NOMO-1 (cell line): Measurements from ENCODE around the gene SMYD4.

ENCODE experiments used
- DNase-seq, 2 experiments: peaks; one replicate each; lab custom pipeline; 2025; ENCODE audit not compliant: unreplicated experiment in 2 of 2; lab: John Stamatoyannopoulos, UW

SMYD4 gene

DNA sequence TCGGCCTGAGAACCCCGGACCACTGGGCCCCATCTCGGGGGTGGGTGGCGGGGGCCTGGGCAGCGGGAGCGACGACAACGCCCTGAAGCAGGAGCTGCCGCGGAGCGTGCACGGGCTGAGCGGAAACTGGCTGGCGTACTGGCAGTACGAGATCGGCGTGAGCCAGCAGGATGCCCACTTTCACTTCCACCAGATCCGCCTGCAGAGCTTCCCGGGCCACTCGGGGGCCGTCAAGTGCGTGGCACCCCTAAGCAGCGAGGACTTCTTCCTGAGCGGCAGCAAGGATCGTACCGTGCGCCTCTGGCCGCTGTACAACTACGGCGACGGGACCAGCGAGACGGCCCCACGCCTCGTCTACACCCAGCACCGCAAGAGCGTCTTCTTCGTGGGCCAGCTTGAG lies 95.9 kb downstream of the SMYD4 start:
- DNase-seq = no peak

DNA sequence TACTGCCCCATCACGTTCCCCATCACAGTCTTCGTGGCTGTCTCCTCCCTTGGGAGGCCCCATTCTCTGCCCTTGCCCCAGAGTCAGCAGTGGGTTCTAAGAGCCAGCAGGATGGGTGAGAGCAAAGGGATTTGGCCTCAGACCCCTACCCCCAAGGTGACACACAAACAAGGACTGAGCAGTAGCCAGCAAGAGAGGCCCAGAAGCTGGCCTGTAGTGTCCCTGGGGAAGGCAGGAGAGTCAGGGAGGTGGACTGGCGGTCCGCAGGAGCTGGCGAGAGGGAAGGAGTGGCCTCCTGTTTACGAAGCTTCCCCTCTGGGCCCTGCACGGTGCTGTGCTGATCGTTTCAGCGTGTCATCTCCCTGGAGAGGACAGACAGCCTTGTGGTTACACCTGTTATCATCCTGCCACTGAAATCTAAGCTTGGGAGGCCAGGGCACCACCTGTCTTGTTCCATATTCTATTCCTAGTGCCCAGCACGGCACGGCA lies 96.8 kb downstream of the SMYD4 start:
- no peak for DNase-seq

DNA sequence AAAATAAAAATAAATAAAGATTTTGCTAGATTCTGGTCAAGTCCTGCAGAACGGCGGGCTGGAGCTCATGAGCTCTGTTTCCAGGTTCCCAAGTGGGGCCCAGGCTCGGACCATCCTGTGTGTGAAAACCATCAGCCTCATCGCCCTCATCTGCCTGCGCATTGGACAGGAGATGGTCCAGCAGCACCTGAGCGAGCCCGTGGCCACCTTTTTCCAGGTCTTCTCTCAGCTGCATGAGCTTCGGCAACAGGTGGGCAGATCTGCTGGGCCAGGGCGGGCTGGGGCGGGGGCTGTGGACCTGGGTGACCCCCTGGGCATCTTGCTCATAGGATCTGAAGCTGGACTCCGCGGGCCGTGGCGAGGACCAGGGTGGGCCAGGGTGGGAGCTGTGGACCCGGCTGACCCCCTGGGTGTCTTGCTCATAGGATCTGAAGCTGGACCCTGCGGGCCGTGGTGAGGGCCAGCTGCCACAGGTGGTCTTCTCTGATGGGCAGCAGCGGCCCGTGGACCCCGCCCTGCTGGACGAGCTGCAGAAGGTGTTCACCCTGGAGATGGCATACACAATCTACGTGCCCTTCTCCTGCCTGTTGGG lies 97.4 kb downstream of the SMYD4 start:
- DNase-seq = no peak

DNA sequence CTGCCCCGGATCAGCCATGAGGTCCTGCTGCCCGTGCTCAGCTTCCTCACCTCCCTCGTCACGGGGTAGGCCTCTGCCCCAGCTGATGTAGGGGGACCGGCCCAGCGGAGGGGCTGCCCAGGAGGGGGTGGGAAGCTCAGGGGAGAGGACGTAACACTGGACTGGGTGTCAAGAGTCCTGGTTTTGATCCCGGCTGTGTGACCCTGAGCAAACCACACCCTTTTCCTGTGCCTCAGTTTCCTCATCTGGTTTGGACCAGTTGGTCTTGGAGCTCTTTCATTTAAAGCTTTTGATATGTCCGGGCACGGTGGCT lies 98.6 kb downstream of the SMYD4 start:
- no peak for DNase-seq

DNA sequence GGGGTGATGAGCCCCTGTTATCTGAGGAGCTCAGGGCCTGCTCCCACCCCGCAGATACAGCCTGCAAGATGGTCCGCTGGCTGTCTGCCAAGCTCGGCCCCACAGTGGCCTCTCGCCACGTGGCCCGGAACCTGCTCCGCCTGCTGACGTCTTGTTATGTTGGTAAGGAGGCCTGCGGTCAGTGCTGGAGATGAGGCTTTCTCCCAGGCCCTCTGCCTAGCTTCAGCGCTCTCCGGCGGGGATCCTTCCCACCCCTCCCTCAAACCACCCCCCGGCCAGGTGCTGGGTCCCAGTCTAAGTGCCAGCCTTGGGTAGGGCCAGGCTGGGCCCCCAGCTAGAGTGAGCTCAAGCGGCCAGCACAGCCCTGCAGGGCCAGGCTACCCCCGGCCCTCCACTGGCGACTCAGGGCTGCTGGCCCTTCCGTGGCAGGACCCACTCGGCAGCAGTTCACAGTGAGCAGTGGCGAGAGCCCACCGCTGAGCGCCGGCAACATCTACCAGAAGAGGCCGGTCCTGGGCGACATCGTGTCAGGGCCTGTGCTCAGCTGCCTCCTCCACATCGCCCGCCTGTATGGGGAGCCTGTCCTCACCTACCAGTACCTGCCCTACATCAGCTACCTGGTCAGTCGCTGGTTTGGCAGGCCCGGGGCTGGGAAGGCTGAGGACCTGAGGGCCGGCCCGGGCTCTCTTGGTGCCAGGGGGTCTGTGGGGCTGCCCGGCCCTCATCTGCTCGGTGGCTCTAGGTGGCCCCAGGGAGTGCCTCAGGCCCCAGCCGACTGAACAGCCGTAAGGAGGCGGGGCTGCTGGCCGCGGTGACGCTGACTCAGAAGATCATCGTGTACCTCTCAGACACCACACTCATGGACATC lies 99.1 kb downstream of the SMYD4 start:
- no peak for DNase-seq

DNA sequence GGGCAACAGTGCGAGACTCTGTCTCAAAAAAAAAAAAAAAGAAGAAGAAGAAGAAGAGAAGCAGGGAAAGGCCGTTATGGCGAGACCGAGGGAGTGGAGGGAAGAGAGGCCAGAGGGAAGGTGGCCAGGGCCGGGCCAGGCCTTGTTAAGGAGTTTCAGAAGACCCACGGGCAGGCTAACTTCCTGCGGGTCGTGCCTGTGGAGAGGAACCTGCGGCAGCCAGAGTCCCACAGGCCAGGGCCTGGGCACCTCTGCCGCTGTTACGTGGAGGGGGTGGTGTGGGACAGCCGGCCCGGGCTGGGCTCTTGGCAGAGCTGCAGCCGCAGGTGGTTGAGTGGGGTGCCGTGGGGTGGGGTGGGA lies 99.8 kb downstream of the SMYD4 start:
- no peak for DNase-seq
